AG04450 (cell line): ENCODE data around the gene UPK3A. TPM values are rescaled to one million over a fixed set of nuclear protein-coding genes. Genes with fewer than 3 reads are reported as not detected.

Source experiments
- CTCF ChIA-PET: fragments of 300-600, 350-600 bp; formaldehyde crosslinking; extraction: SDS; loops from one replicate; lab custom pipeline; 2022; ENCODE audit warnings: antibody characterized with exemption, inconsistent platforms; lab: Charles Lee
- POLR2A ChIA-PET: fragments of 350-600 bp; formaldehyde crosslinking; extraction: SDS; loops from one replicate; lab custom pipeline; 2021; ENCODE audit warnings: antibody characterized with exemption, inconsistent platforms; lab: Yijun Ruan, JAX
- DNase-seq: peaks from one replicate; pipeline ENCODE4 v3.0.0-alpha.2; 2011; ENCODE audit warnings: low read depth, low spot score
- H3K27ac ChIP-seq: one replicate; pipeline ENCODE4 v1.5.1; 2012; ENCODE audit warnings: low read depth, low read length, control low read depth
- H3K27me3 ChIP-seq: one replicate; pipeline ENCODE4 v1.6.0; 2012; ENCODE audit warnings: low read length; ENCODE audit not compliant: control insufficient read depth, insufficient read depth
- H3K4me3 ChIP-seq: 2 replicates; pipeline ENCODE4 v1.5.1; 2011; ENCODE audit warnings: mild to moderate bottlenecking, low read depth, low read length, control low read depth
- H3K9me3 ChIP-seq: 2 replicates; pipeline ENCODE4 v1.5.1; 2012; ENCODE audit warnings: low read length; ENCODE audit not compliant: control insufficient read depth, insufficient read depth
- polyA plus RNA-seq: library from polyadenylated mRNA; depleted of rRNA; stranded (reverse); fragments of >200 nt; gene quantifications from 2 replicates; pipeline ENCODE4 v1.2.3, GENCODE V29; 2011
- TF ChIP-seq, protein P1 (sequence below): IDR thresholded peaks from 2 replicates; pipeline ENCODE4 v1.5.1; 2011; ENCODE audit warnings: low read depth, low read length, control low read depth, inconsistent platforms

UPK3A gene
- polyA plus RNA-seq, 1 experiment = not detected

GRCh38 chr22:45240810-45241631, 43.7 kb upstream of the UPK3A start, which contains the start of gene KIAA0930:
Gene KIAA0930 (minus strand): TSS chr22:45240894. CDS start chr22:45240703, 191 bp downstream.
- no peaks in the 10 kb centered on the region; the same call in 1 of the 2 replicates for H3K9me3 ChIP-seq
- H3K27me3 ChIP-seq = no peaks in the 10 kb centered on the region
- CTCF ChIA-PET = no interaction called here
- peak; percentile 29 for DNase-seq
- TF ChIP-seq, protein P1, sequence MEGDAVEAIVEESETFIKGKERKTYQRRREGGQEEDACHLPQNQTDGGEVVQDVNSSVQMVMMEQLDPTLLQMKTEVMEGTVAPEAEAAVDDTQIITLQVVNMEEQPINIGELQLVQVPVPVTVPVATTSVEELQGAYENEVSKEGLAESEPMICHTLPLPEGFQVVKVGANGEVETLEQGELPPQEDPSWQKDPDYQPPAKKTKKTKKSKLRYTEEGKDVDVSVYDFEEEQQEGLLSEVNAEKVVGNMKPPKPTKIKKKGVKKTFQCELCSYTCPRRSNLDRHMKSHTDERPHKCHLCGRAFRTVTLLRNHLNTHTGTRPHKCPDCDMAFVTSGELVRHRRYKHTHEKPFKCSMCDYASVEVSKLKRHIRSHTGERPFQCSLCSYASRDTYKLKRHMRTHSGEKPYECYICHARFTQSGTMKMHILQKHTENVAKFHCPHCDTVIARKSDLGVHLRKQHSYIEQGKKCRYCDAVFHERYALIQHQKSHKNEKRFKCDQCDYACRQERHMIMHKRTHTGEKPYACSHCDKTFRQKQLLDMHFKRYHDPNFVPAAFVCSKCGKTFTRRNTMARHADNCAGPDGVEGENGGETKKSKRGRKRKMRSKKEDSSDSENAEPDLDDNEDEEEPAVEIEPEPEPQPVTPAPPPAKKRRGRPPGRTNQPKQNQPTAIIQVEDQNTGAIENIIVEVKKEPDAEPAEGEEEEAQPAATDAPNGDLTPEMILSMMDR = no peak
- no peak within 1 kb of the TSS for H3K27ac ChIP-seq
- peak within 1 kb of the TSS; percentile 71 for H3K4me3 ChIP-seq
- POLR2A ChIA-PET = no interaction called here

GRCh38 chr22:45242778-45243191, 42.0 kb upstream of the UPK3A start:
- POLR2A ChIA-PET = no interaction called here
- TF ChIP-seq, protein P1 = 0 out of 2 replicates have a peak, but pooled peaks have one; percentile 12
- Histone ChIP-seq H3K27ac (no peak overlapping the region), H3K27me3 (no peaks in the 10 kb centered on the region), H3K4me3 (no peak overlapping the region), H3K9me3 (no peaks in the 10 kb centered on the region; the same call in 1 of the 2 replicates)
- DNase-seq = no peak
- CTCF ChIA-PET = no interaction called here

DNA sequence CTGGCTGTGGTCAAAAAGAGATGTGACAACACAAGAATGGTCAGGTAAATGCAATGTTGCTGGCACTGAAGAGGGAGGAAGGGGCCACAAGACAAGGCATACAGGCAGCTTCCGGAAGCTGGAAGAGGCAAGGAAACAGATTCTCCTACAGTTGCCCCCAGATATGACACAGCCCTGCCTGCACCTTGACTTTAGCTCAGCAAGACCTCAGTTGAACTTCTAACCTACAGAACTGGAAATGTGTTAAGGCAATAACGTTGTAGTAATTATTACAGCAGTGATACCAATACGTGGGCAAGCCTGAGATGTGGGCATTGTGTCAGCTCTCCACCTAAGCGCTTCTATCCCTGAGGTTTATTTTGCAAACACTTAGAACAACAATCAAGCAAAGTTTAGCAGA, 39.8 kb upstream of the UPK3A start:
- TF ChIP-seq, protein P1 = no peak
- DNase-seq = no peak
- Histone ChIP-seq H3K9me3 (no peaks in the 10 kb centered on the region; the same call in 1 of the 2 replicates), H3K27me3 (no peaks in the 10 kb centered on the region), H3K27ac (no peak overlapping the region), H3K4me3 (no peak overlapping the region)
- ChIA-PET POLR2A (no interaction called here), CTCF (no interaction called here)

GRCh38 chr22:45246060-45246985, 38.4 kb upstream of the UPK3A start:
- Histone ChIP-seq H3K4me3 (no peak overlapping the region), H3K27me3 (no peaks in the 10 kb centered on the region), H3K27ac (peak overlapping the region; percentile 95), H3K9me3 (no peaks in the 10 kb centered on the region)
- TF ChIP-seq, protein P1 = no peak
- ChIA-PET CTCF (interaction anchor here (0.6 to 0.9 kb wide), 5 partner anchors 12 to 1552 kb away, joined by 3 to 4 read pairs (median 3); no protein-coding TSS in a partner anchor), POLR2A (interaction anchor here (0.8 to 1.4 kb wide), 2 partner anchors 9 to 83 kb away, joined by 4 to 5 read pairs; partner anchors contain the start of gene NUP50)
- DNase-seq = peak; percentile 94
